GM21723 (cell line): ENCODE results near the gene WDR91.

Source experiments
- ATAC-seq: cut with Tn5 transposase; IDR thresholded peaks from one replicate; pipeline ENCODE4 v1.9.1; 2021; ENCODE audit warnings: mild to moderate bottlenecking, moderate library complexity; ENCODE audit not compliant: unreplicated experiment

The WDR91 gene

DNA sequence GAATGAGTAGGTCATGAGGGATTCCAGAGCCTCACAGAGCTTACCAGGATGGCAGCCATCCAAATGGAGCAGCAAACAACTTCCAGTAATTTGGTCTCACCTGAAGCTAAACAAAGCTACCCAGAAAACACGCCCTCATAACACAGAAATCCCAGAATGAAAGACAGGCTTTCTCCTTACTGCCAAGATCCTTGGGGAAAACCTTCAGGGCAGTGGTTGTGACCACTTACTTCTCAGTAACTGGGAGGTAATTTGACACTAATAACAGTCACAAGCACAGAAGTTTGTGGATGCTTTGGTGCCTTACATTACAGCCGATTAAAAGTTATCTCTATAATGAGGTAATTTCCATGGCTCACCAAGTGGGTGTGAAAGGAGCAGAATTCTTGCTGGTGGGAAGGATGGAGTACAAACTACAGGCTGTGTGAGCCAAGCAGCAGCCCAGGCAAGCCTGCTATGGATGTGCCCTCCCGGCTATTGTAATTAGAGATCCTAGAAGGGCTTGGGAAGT lies 10.4 kb downstream of the WDR91 start:
- no peak for ATAC-seq

DNA sequence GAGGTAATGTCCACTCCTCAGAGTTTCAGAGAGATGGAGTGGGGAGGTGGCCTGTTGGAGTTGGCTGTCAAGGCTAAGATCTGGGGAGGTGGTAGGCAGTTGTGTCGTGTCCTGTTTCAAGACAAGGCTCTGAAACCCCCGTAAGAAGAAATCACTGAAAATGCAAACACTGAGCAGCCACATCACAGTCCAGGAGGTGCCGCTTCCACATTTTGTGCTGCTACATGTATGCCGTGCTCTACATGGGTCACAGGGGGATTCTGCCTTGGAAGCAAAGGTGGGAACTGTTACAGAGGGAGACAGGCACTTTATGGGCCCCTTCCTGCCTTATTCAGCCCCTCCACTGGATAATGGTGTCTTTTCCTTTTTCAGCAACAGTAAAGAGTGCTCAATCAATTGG lies 11.9 kb downstream of the WDR91 start:
- ATAC-seq = no peak

DNA sequence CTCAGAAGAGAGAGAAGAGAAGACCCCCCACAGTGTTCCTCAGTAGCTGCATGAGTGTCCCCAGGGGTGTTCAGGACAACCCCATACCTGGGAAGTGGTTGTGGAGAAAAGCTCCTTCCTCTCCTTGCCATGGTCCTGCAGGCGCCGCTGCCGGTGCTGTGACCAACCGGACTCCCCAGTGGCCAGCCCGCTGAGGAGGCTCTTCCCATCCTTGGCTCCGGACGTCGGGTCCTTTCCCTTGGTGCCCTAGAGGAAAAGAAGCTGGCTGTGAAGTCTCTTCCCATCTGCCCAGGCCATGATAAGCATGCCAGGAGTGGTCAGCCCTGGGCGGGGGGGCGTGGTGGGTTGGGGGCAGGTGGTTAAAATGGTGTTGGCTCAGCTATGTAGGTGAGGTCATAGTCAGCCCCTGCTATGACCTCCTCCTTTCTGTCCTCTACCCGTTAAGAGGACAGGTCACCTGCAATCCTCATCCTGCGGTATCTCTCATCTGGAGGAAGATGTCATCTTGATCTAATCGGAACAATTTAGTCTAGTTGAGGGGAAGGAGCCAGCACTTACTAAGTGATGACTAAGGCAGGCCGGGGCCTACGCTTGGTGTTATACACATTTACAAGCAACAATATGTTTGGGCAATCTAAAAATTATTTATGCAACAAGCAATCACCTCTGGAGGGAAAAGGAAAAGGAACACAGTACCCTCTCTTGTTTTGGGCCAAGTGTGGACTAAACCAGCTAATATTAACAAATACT lies 13.2 kb downstream of the WDR91 start:
- no peak for ATAC-seq

DNA sequence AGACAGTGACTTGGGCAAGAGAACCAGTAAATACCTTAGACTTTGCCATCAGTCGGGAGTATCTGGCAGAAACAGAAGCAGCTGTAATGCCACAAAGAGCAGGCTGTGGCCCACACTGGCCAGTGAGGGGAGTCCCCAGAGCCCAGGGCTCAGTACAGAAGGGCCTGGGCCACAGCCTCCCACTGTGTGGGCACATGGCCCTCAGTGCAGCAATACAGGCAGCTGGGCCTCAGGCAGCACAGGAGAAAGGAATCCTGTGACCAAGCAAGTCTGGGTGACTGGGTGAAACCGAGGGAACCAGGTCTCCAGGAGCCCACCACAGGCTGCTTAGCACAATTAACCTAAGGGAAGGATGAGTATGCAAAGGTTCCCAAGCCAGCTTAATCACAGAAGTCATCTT lies 14.0 kb downstream of the WDR91 start:
- no peak for ATAC-seq

DNA sequence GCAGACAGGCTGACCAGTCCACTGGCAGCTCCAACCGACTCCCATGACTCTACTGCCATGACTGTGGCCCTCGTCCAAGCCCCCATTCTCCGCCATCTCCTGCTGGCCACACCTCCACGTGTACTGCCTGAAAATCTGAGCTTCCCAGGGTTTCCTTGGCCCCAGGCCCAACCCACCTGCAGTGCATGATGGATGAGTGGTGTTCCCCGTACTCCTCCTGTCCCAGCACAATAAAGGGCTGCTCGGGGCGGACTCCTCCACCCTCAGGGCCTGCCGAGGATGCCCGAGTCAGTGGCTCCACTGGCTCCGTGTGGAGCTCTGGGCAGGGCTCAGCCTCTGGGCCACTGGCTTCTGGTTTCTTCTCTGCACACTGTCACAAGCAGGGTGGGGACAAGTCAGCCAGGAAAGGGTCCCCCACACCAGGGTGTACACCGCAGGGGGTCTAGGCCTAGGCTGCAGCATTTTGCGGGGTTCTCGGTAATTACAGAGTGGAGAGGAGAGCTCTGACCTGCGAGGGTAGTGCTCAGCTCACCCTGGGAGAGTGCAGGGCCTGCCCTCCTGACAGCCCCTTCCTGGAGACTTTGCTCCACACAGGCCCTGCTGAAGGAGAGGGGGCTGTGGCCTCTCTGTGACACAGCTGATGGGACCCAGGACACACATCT lies 15.2 kb downstream of the WDR91 start:
- ATAC-seq = no peak

DNA sequence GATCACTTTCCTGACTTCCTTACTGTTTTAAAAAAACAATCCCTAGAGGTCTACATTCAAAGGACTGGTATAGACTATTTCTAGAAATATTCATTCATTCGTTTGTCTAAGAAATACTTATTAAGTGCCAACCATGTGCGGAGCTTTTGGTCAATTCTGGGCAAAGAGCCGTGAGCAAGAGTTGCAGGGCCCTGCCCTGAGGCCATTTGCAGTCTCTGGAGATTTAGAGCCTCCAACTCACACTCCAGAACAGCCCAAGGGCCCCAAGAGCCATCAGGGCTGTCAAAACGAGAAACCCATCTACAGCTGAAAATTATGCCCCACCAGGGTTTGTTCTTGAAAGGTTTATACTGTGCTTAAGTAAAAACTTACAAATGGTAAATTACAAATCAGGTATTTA lies 16.2 kb downstream of the WDR91 start:
- ATAC-seq = no peak

DNA sequence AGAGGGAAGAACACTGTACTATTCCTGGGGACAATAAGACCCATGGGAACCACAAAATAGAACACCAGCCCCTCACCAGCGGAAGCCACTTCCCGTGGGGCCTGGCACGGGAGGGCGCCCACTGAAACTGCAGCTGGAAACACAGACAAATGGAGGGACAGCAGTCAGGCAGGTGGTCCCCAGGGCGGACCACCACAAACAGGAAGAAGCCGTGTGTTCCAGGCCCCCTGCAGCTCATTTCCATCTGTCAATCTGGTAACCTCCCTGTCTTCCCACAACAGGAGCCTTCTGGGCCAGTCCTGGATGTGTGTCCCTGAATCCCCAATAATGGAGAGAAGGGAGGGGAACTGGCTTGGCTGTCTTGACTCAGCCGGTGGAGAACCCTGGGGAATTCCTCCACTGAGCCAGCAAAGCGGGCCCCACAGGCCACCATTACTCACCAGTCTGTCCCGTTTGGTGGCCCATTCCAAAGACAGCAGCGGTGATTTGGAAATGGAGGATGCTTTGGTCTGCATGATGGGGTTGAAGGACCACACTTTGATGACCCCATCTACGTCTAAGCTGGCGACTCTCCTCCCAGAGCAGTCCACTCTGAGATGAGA lies 16.7 kb downstream of the WDR91 start:
- no peak for ATAC-seq

DNA sequence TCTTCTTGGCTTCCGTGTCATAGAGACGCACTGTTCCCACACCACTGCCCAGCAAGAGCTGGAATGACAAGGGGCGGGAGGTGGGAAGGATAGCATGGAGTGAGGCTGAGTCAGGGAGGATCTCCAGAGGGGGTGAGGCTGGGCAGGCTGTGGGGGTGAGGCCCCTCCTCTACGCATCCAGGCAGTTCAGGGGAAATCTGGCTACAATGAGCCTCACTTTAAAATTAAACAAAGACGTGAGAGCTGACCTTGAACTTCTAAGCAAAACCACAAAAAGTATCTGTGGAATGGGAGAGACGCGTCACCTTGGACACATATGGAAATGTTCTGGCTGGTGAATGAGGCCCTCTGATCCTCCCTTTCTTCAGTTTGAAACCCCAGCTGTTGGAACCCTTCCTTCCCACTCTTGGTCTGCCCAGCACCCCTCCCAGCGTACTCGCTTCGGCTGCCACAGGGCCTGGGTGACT lies 17.7 kb downstream of the WDR91 start:
- no peak for ATAC-seq

DNA sequence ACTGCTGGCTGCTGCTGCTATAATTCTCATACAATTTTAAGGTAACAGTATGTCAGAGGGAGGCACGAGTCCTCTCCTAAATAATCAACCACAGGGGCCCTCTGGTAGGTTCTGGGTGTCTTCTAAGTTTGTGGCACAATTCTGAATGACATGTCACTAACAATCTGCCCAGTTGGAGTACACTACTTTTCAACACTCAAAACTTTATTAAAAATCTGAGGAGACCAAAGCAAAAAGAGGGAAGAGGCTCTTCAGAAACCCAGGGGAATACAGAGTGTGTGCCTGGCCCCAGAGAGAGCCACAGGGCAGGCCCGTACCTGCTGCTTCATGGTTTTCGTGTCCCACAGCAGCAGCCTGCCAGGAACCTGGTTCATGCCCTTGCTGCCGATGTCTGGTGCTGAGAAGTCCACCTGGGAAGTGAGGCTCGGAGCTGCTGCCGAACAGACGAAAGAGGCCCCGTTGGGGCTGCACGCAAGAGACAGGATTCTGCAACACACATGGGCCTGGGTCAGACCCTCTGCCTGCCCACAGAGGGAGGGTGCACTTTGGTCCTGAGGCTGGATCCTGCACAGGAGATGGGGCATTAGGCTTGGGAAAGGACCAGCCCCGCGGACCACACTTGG lies 18.3 kb downstream of the WDR91 start:
- no peak for ATAC-seq

DNA sequence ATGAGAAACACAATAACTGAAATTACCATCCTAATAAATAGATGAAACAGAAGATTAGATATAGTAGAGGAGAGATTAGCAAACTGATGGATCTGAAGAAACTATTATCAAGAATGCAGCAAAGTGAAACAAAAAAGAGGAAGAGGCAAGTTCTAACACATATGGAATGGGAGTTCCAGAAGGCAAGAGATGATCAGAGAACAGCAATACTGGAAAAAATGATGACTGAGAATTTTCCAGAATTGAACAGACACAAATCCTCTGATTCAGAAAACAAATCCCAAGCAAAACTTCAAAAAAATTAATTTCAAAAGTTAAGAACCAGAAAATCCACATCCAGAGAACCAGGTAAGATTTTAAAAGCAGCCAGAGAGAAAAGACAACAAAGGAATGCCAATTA lies 20.6 kb downstream of the WDR91 start:
- no peak for ATAC-seq

DNA sequence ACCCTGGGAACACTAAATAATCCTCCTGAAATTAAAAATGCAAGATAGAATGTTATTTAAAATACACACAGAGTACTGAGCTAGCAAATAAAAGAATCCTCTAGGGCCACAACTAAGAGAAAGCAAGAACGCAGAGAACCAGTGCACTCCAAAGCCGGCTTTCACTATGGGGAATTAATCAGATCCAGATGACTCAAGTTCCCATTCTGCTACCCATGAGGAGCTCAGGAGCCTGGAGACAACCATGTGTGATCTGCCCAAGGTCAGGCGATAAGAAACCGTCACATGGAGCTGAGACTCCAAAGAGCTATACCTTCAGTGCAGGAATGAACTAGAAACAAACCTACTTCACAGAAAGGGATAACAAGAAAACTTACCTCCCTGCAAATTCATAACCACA lies 21.4 kb downstream of the WDR91 start:
- no peak for ATAC-seq

DNA sequence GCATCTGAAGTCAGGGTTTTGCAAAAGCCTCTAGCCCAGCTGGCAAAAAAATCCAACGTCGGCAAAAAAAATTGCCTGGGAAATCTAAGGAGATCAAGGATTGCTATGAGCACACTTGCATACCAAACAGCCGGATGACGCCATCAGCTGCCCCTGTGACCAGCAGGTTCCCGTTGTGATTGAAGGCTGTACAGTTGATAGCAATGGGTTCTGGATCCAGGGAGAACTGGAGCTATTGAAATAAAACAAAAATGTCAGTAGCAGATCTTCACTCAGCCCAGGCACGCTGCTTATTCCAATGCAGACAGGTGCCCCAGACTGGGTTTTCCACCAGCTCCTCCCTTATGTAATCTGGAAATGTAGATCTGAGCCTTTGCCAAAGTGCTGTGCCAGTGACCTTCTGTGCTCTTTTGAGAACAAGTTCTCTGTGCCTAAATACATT lies 22.1 kb downstream of the WDR91 start:
- ATAC-seq = no peak

DNA sequence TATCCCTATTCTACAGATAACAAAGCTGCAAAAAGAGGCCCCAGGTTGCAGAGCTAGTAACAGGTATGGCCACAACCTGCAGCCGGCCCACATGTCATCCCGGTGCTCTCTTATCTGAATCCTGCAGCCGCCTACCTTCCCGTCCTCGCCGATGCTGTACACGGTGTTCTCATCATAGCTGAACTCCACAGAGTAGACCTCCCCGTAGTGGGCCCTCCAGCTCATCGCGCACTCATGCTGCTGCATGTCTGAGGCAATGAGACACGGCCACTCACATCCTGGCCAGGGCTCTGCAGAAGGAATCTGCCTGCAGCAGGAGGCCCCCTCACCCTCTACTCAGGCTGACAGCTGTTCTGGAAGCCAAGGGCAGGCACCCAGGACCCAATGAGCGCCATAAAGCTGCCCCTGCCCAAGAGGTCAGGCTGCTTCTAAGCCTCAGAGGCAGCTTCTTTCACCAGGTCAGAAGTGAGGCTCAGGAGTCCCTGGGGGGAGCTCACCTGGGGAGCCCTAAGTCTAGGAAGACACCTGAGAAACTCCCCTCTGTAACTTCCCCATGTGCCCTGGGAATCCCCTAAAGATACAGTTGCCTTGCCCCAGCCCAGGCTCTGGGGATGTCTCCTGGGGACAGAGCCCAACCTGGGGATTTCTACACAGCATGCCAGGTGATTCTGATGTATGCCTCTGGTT lies 22.9 kb downstream of the WDR91 start:
- ATAC-seq = peak; percentile 52

DNA sequence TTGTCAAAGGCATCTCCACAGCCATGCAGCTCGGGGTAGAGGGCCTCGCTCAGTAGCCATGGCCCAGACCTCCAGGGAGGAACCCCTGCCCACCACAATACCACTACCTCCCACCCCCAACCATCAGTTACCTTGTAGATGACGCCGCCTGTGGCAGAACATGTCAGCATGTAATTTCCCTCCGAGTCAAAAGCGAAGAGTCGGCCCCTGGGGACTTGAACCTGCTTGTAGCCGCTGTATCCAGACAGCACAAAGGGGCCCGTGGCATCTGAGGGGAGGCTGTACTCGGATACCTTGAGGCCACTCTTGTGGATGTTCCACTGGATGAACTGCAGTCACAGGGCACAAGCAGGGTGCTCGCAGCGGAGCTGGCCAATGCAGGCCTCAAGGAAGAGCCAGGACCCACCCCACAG lies 24.5 kb downstream of the WDR91 start:
- ATAC-seq = peak; percentile 65

DNA sequence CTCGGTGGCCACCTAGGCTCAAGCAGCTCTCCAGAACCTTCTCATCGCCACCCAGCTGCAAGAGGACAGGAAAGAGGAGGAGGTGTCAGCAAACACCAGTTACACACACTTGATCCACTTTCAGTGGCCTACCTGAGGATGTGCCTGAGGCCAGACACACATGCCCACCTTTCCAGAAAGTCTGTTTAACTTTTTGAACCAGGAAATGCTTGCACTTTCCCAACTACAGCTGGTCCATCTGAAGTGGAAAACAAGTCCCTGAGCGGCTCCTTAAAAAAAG lies 25.1 kb downstream of the WDR91 start:
- no peak for ATAC-seq

DNA sequence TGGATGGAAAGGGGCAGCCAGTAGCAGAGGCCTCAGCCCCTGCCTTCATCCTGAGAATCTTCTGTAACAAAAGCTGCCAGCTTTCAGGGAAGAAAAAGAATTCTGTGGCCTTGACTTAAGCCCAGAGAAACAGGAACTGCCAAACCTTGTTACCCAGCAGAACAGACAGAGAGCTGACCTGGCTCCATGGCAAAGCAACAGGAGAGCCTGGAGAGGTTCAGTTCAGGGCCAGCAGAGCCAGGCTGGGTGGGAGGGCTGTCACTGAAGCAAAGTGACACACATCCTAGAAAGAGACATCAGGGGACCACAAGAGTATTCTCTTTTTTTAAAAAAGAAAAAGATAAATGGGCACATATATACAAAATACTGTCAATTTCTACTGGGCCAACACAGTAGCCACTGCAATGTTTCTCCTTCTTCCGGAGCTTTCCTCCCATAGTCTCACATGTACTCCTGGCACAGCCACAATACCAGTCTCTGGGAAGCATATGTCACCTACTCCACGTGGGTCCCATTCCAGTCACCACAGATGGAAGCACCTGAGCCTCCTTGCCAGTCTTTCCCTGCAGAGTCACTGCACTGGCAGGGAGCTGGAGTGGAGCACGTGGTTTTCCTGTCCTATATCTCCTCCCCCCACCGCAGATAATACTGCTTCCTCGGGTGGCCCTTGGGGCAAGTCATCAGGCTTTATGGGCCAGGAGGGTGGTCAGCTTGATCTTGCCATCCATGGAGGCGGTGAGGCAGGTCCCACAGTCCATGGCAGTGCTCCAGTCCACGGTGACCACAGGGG lies 25.7 kb downstream of the WDR91 start:
- ATAC-seq = no peak

DNA sequence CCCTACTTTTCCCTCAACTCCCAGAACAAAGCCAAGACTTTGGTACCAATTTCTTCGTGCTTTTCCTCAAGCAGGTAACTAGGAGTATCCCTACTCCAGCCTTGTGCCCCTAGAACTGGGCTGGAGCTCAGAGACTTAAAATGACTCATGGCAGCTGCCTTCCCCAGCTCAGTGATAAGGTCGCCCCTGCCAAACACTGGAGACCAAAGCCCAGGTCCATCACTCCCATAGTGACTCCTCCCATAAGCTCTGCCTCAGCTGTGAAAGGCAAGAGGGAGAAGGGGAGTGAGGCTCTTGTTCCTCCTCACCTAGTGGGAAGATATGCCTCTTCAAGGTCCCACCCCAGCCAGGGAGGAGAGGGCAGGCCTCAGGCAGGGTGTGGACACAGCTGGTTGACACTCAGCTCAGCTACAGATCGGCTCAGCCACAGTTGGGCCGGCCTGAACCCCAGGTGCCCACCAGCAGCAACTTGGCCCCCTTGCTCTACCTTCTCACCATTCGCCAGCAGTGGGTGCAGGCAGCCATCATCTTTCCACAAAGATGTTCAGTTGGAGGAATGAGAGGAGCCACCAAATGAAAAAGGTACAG lies 27.0 kb downstream of the WDR91 start:
- ATAC-seq = no peak

DNA sequence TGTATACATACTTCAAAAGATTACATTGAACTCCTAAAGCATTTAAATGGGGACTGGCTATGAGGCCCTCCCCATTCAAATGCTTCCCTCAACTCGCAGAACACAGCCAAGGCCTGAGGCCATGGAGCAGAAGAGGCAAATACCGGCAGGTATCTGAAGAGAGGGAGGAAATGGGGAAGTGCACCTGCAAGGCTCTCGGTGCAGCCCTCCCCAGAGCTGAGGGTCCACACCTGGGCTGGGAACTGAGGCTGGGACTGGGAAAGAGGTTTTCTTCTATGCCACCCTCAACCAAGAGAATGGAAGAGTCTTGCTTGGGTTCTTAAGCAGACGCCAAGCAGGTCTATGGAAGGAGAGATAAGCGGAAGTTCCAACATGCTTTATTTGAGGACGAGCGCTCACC lies 27.8 kb downstream of the WDR91 start:
- no peak for ATAC-seq

DNA sequence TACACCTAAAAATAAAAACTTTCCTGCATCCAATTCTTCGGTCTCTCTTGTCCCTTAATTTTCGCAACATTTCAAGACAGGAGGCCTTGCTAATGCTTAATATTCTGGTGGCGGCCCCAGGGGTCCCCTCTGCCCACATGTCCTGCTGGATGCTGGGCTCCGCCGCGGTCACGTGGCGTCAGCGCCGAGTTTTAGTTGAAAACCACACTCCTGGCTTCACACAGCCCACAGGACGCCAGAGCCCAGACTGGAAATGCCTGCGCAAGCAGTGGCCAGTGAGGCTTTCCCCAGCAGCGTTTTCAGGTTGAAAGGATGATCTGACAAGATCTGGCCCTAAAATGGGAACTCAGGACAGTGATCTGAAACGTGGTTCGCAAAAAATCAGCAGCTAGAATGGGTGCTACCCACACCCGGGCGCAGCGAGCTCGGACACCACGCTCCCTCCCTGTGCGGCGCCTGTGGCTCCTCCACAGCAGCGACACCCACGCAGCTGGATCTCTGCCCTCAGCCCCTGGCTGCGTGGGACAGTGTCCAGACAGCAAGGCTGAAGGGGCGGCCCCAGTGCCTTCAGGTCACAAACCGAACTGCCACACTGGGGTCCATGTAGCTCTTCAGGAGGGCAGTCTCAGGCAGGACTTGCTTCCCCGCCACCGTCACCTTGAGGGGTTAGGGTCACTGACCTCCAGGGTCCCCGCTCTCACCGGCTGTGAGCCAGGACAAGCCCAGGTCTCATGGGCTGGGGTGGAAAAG lies 29.2 kb downstream of the WDR91 start:
- no peak for ATAC-seq
